ENCODE measurements around the gene NT5C1B.

- no peak for TF ChIP-seq CTCF (IDR thresholded peaks at IDR 0.05)
- no peak for TF ChIP-seq POLR2A (IDR thresholded peaks at IDR 0.05)
Observed at GRCh38 chr2:18588802-18589201, 567 bp downstream of the NT5C1B start.

Data from testis (tissue), 2 donors.